NCI-H1417 (cell line): Measurements from ENCODE around the gene SEZ6.

Source experiments
- DNase-seq, 3 experiments: peaks; one replicate each; lab custom pipeline; 2025; lab: John Stamatoyannopoulos, UW

SEZ6 gene

GRCh38 chr17:29034510-29034909 lies 28.7 kb upstream of the SEZ6 start:
- DNase-seq, result no peak

GRCh38 chr17:29032857-29033197 lies 27.0 kb upstream of the SEZ6 start:
- DNase-seq, result peak in 1 of 3 experiments; percentile 23

GRCh38 chr17:29032013-29032856 lies 26.4 kb upstream of the SEZ6 start:
- DNase-seq, result no peak

GRCh38 chr17:29031488-29031887 lies 25.7 kb upstream of the SEZ6 start:
- no peak for DNase-seq

- DNase-seq, result no peak
Measured at GRCh38 chr17:29024316-29024952, 18.6 kb upstream of the SEZ6 start.

- DNase-seq, result peak in 2 of 3 experiments; percentile 16 to 60
Measured at GRCh38 chr17:29022074-29022473, 16.2 kb upstream of the SEZ6 start.

GRCh38 chr17:29021226-29021625 lies 15.4 kb upstream of the SEZ6 start:
- DNase-seq, result no peak

GRCh38 chr17:29020576-29020975 lies 14.7 kb upstream of the SEZ6 start:
- peak in 1 of 3 experiments; percentile 38 for DNase-seq

GRCh38 chr17:29019475-29020181 lies 13.8 kb upstream of the SEZ6 start:
- DNase-seq, result peak in 2 of 3 experiments; percentile 90 to 92

- peak in 2 of 3 experiments; percentile 61 to 78 for DNase-seq
Measured at GRCh38 chr17:29018788-29019474, 13.1 kb upstream of the SEZ6 start.

GRCh38 chr17:29016345-29017210 lies 10.7 kb upstream of the SEZ6 start:
- no peak for DNase-seq

- no peak for DNase-seq
Measured at GRCh38 chr17:29014716-29015115, 8.9 kb upstream of the SEZ6 start.

GRCh38 chr17:29012535-29012934 lies 6.7 kb upstream of the SEZ6 start:
- DNase-seq, result peak in 1 of 3 experiments; percentile 39

- DNase-seq, result peak in 2 of 3 experiments; percentile 70 to 85
Measured at GRCh38 chr17:29010586-29010985, 4.8 kb upstream of the SEZ6 start.

- DNase-seq, result peak in 2 of 3 experiments; percentile 70 to 85
Measured at GRCh38 chr17:29010129-29010528, 4.3 kb upstream of the SEZ6 start.

- peak in 1 of 3 experiments; percentile 50 for DNase-seq
Measured at GRCh38 chr17:29008591-29008990, 2.8 kb upstream of the SEZ6 start.

GRCh38 chr17:29007860-29008455 lies 2.1 kb upstream of the SEZ6 start:
- DNase-seq, result peak in 1 of 3 experiments; percentile 50

GRCh38 chr17:29007456-29007855 lies 1.6 kb upstream of the SEZ6 start:
- no peak for DNase-seq

- DNase-seq, result no peak
Measured at GRCh38 chr17:29004081-29004692, 1.6 kb downstream of the SEZ6 start.

- no peak for DNase-seq
Measured at GRCh38 chr17:29003289-29003688, 2.5 kb downstream of the SEZ6 start.
